ENCODE results near the gene CCL8. TPM values are rescaled to one million over a fixed set of nuclear protein-coding genes. Genes with fewer than 3 reads are reported as not detected.

CCL8 gene
- polyA plus RNA-seq, 1 of the 3 experiments (the other 2 are of a cell fraction): not detected

- CTCF ChIA-PET: interaction anchor here (0.9 to 2.0 kb wide), 3 partner anchors 20 to 139 kb away, joined by 3 to 7 read pairs (median 5); partner anchors contain the start of gene CCL8
These were observed 20.0 kb downstream of the CCL8 start for GRCh38 chr17:34339138-34339770.

More at GRCh38 chr17:34339138-34339770, 20.0 kb downstream of the CCL8 start:
- H2AFZ ChIP-seq (ENCODE audit: low read depth): no peak overlapping the region
- TF ChIP-seq EP300 (IDR thresholded peaks at IDR 0.05; ENCODE audit: borderline replicate concordance in 1 of 2, low read depth in 1 of 2, low read length in 1 of 2) (no peak), SIN3A (IDR thresholded peaks at IDR 0.05; ENCODE audit: borderline replicate concordance, low read depth, low read length) (no peak), USF2 (IDR thresholded peaks at IDR 0.05; ENCODE audit: borderline replicate concordance, low read depth, low read length) (no peak), IRF3 (IDR thresholded peaks at IDR 0.05; ENCODE audit: low read depth, low read length) (no peak), REST (IDR thresholded peaks at IDR 0.05; ENCODE audit: low read depth, low read length) (no peak), MXI1 (IDR thresholded peaks at IDR 0.05; ENCODE audit: low read depth, low read length) (no peak), GABPA (IDR thresholded peaks at IDR 0.05; ENCODE audit: low read depth) (no peak), FOXJ3 (CRISPR knock-in tag; IDR thresholded peaks at IDR 0.05) (no peak), POLR2AphosphoS5 (IDR thresholded peaks at IDR 0.05; ENCODE audit: low read depth, low read length) (no peak), YY1 (IDR thresholded peaks at IDR 0.05; ENCODE audit: low read depth) (no peak), CTCF (IDR thresholded peaks at IDR 0.05) (no peak), JUND (IDR thresholded peaks at IDR 0.05) (no peak), MEF2A (IDR thresholded peaks at IDR 0.05; ENCODE audit: borderline replicate concordance, low read depth) (no peak), TEAD4 (IDR thresholded peaks at IDR 0.05; ENCODE audit: borderline replicate concordance, insufficient read depth) (no peak), ELF1 (IDR thresholded peaks at IDR 0.05) (no peak), NRF1 (IDR thresholded peaks at IDR 0.05; ENCODE audit: low read depth, low read length) (no peak), GATA2 (CRISPR knock-in tag; IDR thresholded peaks at IDR 0.05) (no peak)
- POLR2A ChIA-PET: no interaction called here
- no peaks in the 10 kb centered on the region for H3K36me3 ChIP-seq (replicated peaks in 1 of 2; ENCODE audit: control insufficient read depth in 1 of 2, insufficient read depth in 2 of 2, low read length in 1 of 2)
- H3K9me2 ChIP-seq: no peaks in the 10 kb centered on the region
- H3K27ac ChIP-seq (ENCODE audit: low read depth in 2 of 2, low read length in 1 of 2): no peak overlapping the region
- no peaks in the 10 kb centered on the region for H3K79me2 ChIP-seq (ENCODE audit: insufficient read depth)
- H3K4me1 ChIP-seq (ENCODE audit: control insufficient read depth in 1 of 2, insufficient read depth in 2 of 2, low read depth in 1 of 2, low read length in 1 of 2): no peaks in the 10 kb centered on the region
- H3F3A ChIP-seq (replicated peaks; ENCODE audit: insufficient read depth): no peaks in the 10 kb centered on the region
- no peak for DNase-seq
- no peak overlapping the region for H3K4me3 ChIP-seq (ENCODE audit: low read depth in 2 of 2, low read length in 1 of 2)
- no peaks in the 10 kb centered on the region for H3K9me3 ChIP-seq
- no peaks in the 10 kb centered on the region for H3K27me3 ChIP-seq (ENCODE audit: insufficient read depth)
- WGBS (ENCODE audit: low lambda C conversion rate): 32% methylated on average over 3 of the region's 3 CpGs
- no peak overlapping the region for H3K9ac ChIP-seq
- H3K4me2 ChIP-seq: no peak overlapping the region
- no peaks in the 10 kb centered on the region for H4K20me1 ChIP-seq (ENCODE audit: insufficient read depth)

All from SK-N-SH (cell line).